Midbrain (tissue), 1 donor: ENCODE measurements around the gene METTL5.
"Not testable (repeated sequence)": the region's sequence is repeated elsewhere in the genome, so short reads cannot be mapped to it uniquely, and the experiment has no call there.

Experiments
- DNase-seq: peaks from one replicate; lab custom pipeline; 2025; lab: John Stamatoyannopoulos, UW

METTL5 gene

GRCh38 chr2:169828141-169828811 is 3.6 kb upstream of the METTL5 start:
- DNase-seq, result peak; percentile 52

GRCh38 chr2:169827272-169828140 is 2.8 kb upstream of the METTL5 start, which contains the start of gene UBR3:
TSS of gene UBR3 (plus strand) at chr2:169827454. CDS start at chr2:169827508, 54 bp downstream.
- peak; percentile 90 for DNase-seq

GRCh38 chr2:169823996-169824372 is 721 bp downstream of the METTL5 start:
- no peak for DNase-seq

GRCh38 chr2:169822785-169823392 is 1.8 kb downstream of the METTL5 start:
- DNase-seq, result no peak

GRCh38 chr2:169822036-169822435 is 2.7 kb downstream of the METTL5 start:
- DNase-seq, result no peak

- not testable (repeated sequence) for DNase-seq
Measured at GRCh38 chr2:169820101-169820500, 4.6 kb downstream of the METTL5 start.

GRCh38 chr2:169819106-169819505 is 5.6 kb downstream of the METTL5 start:
- no peak for DNase-seq

- no peak for DNase-seq
Measured at GRCh38 chr2:169818241-169818640, 6.5 kb downstream of the METTL5 start.

- DNase-seq, result not testable (repeated sequence)
Measured at GRCh38 chr2:169817369-169817768, 7.3 kb downstream of the METTL5 start.

- DNase-seq, result not testable (repeated sequence)
Measured at GRCh38 chr2:169816961-169817360, 7.7 kb downstream of the METTL5 start.

GRCh38 chr2:169815849-169816248 is 8.9 kb downstream of the METTL5 start:
- no peak for DNase-seq

- no peak for DNase-seq
Measured at GRCh38 chr2:169808221-169808620, 16.5 kb downstream of the METTL5 start.

GRCh38 chr2:169806586-169806985 is 18.1 kb downstream of the METTL5 start:
- no peak for DNase-seq

GRCh38 chr2:169803480-169803879 is 21.2 kb downstream of the METTL5 start:
- no peak for DNase-seq

GRCh38 chr2:169798718-169799592 is 25.8 kb downstream of the METTL5 start, which contains the start of gene SSB:
TSS of gene SSB (plus strand) at chr2:169798871. CDS start at chr2:169800961, 2,090 bp downstream.
- DNase-seq, result peak; percentile 90

- no peak for DNase-seq
Measured at GRCh38 chr2:169798397-169798717, 26.3 kb downstream of the METTL5 start.

GRCh38 chr2:169797601-169798000 is 27.1 kb downstream of the METTL5 start:
- DNase-seq, result no peak

GRCh38 chr2:169796441-169796840 is 28.3 kb downstream of the METTL5 start:
- DNase-seq, result no peak

GRCh38 chr2:169795181-169795580 is 29.5 kb downstream of the METTL5 start:
- DNase-seq, result no peak

GRCh38 chr2:169790581-169790980 is 34.1 kb downstream of the METTL5 start:
- no peak for DNase-seq

GRCh38 chr2:169782513-169782912 is 42.2 kb downstream of the METTL5 start:
- no peak for DNase-seq
